ENCODE data around the gene ZDHHC16. TPM values are rescaled to one million over a fixed set of nuclear protein-coding genes. Genes with fewer than 3 reads are reported as not detected.
A peak's percentile ranks its signal among the peaks of the same experiment; 100 is the strongest.

Gene ZDHHC16
- polyA plus RNA-seq, 1 donor (not counting 4 experiments of a cell fraction or from before 2014, with no cell fraction given): 67.8 TPM

DNA sequence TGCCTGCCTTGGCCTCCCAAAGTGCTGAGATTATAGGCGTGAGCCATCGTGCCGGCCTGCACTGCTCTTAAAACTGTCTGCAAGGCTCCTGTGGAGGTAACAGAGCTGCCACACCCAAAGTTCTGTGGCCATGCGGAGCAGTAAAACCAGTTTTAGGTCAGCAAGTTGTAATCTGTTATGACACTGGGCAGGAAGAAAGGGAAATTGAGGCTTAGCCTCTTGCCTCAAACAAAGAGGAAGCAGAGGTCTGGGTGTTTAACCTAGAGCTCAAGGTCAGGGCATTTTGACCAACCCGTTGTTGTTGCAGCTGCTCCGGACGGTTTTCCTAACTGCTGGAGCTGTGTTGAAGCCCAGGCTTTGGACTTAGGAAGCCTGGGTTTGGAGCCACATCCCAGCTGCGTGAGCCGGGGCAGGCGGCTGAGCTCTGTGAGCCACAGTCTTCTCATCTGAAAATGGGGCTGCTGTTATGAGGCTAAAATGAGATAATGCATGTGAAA, 37.4 kb upstream of the ZDHHC16 start:
- TF ChIP-seq CTCF (optimal IDR thresholded peaks at IDR 0.05 in 1 of 3, IDR thresholded peaks at IDR 0.05 in 1 of 3, conservative IDR thresholded peaks at IDR 0.05 in 1 of 3; ENCODE audit: extremely low read depth in 1 of 3, insufficient read depth in 2 of 3, low read length in 3 of 3) (no peak), EZH2 (IDR thresholded peaks at IDR 0.05; ENCODE audit: low read length) (no peak)
- Histone ChIP-seq H3K79me2 (ENCODE audit: control insufficient read depth, insufficient read depth, low read length) (no peaks in the 10 kb centered on the region), H4K20me1 (ENCODE audit: control insufficient read depth, extremely low read depth, insufficient read depth, low read length) (no peaks in the 10 kb centered on the region), H3K9me3 (ENCODE audit: control insufficient read depth, low read depth, low read length) (no peaks in the 10 kb centered on the region), H2AFZ (ENCODE audit: control insufficient read depth, low read length) (peak overlapping the region; percentile 32), H3K4me1 (ENCODE audit: control insufficient read depth, extremely low read depth, insufficient read depth, low read length) (peaks cover 34% of the 10 kb centered on the region), H3K9ac (ENCODE audit: control insufficient read depth, extremely low read depth, insufficient read depth, low read length) (no peak overlapping the region), H3K4me3 (ENCODE audit: control insufficient read depth in 2 of 3, extremely low read depth in 1 of 3, insufficient read depth in 2 of 3, low read depth in 1 of 3, low read length in 3 of 3) (no peak overlapping the region), H3K4me2 (ENCODE audit: control insufficient read depth, extremely low read depth, insufficient read depth, low read depth, low read length) (no peak overlapping the region), H3K36me3 (ENCODE audit: control insufficient read depth in 2 of 2, extremely low read depth in 1 of 2, insufficient read depth in 2 of 2, low read length in 2 of 2) (no peaks in the 10 kb centered on the region), H3K9me1 (ENCODE audit: control insufficient read depth, extremely low read depth, insufficient read depth, low read length) (no peaks in the 10 kb centered on the region), H3K27me3 (ENCODE audit: control insufficient read depth, extremely low read depth, insufficient read depth, low read length) (no peaks in the 10 kb centered on the region), H3K27ac (ENCODE audit: control insufficient read depth, insufficient read depth, low read length) (no peak overlapping the region)
- dilution Hi-C loops (cut with MboI; ENCODE audit: extremely low pct_ligation_motif_present, low sequenced_read_pairs): no loop called here
- FAIRE-seq (no peak), DNase-seq (ENCODE audit: low read depth, low spot score) (no peak)

DNA sequence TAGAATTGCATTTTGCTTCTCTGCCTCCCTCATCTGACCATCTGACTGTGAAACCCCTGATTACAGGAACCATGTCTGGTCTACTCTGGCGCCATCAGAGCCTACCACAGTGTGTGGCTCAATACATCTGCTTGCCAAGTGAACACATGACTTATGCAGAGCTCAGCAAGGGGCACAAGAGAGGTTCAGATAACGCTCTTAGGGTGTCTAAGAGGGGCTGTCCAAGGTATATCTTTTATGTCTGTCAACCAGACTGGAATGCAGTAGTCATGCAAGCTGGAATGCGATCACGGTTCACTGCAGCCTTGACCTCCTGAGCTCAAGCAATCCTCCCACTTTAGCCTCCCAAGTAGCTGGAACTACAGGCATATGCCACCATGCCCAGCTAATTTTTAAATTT, 34.6 kb upstream of the ZDHHC16 start:
- peaks cover 45% of the 10 kb centered on the region for H3K4me1 ChIP-seq (ENCODE audit: control insufficient read depth, extremely low read depth, insufficient read depth, low read length)

More for the DNA sequence above, 34.6 kb upstream of the ZDHHC16 start:
- Histone ChIP-seq H2AFZ (ENCODE audit: control insufficient read depth, low read length) (no peak overlapping the region), H3K4me3 (ENCODE audit: control insufficient read depth in 2 of 3, extremely low read depth in 1 of 3, insufficient read depth in 2 of 3, low read depth in 1 of 3, low read length in 3 of 3) (no peak overlapping the region), H3K4me2 (ENCODE audit: control insufficient read depth, extremely low read depth, insufficient read depth, low read depth, low read length) (no peak overlapping the region), H3K36me3 (ENCODE audit: control insufficient read depth in 2 of 2, extremely low read depth in 1 of 2, insufficient read depth in 2 of 2, low read length in 2 of 2) (no peaks in the 10 kb centered on the region), H3K27me3 (ENCODE audit: control insufficient read depth, extremely low read depth, insufficient read depth, low read length) (no peaks in the 10 kb centered on the region), H3K9me3 (ENCODE audit: control insufficient read depth, low read depth, low read length) (no peaks in the 10 kb centered on the region), H3K9ac (ENCODE audit: control insufficient read depth, extremely low read depth, insufficient read depth, low read length) (no peak overlapping the region), H4K20me1 (ENCODE audit: control insufficient read depth, extremely low read depth, insufficient read depth, low read length) (no peaks in the 10 kb centered on the region), H3K79me2 (ENCODE audit: control insufficient read depth, insufficient read depth, low read length) (no peaks in the 10 kb centered on the region), H3K27ac (ENCODE audit: control insufficient read depth, insufficient read depth, low read length) (no peak overlapping the region), H3K9me1 (ENCODE audit: control insufficient read depth, extremely low read depth, insufficient read depth, low read length) (no peaks in the 10 kb centered on the region)
- dilution Hi-C loops (cut with MboI; ENCODE audit: extremely low pct_ligation_motif_present, low sequenced_read_pairs): no loop called here
- TF ChIP-seq CTCF (optimal IDR thresholded peaks at IDR 0.05 in 1 of 3, IDR thresholded peaks at IDR 0.05 in 1 of 3, conservative IDR thresholded peaks at IDR 0.05 in 1 of 3; ENCODE audit: extremely low read depth in 1 of 3, insufficient read depth in 2 of 3, low read length in 3 of 3): no peak
- no peak for TF ChIP-seq EZH2 (IDR thresholded peaks at IDR 0.05; ENCODE audit: low read length)
- FAIRE-seq (no peak), DNase-seq (ENCODE audit: low read depth, low spot score) (no peak)
